Measurements from ENCODE around the gene LASP1. TPM values are rescaled to one million over a fixed set of nuclear protein-coding genes. Genes with fewer than 3 reads are reported as not detected.
A peak's percentile ranks its signal among the peaks of the same experiment; 100 is the strongest.

The LASP1 gene
- total and polyA plus RNA-seq, 2 of the 4 experiments (the other 2 are of a cell fraction), result 79.8 to 262 TPM

- TF ChIP-seq RCOR1 (IDR thresholded peaks at IDR 0.05; ENCODE audit: insufficient replicate concordance, low read length), result no peak
- no peak for TF ChIP-seq POLR2A (IDR thresholded peaks at IDR 0.05; ENCODE audit: low read depth, low read length)
These were observed 16.1 kb downstream of the LASP1 start (continued) for GRCh38 chr17:38885728-38886642.

GRCh38 chr17:38886643-38887010 lies 16.8 kb downstream of the LASP1 start:
- H3K4me1 ChIP-seq (ENCODE audit: control insufficient read depth, insufficient read depth, low read length), result peaks cover 37% of the 10 kb centered on the region
- no peak overlapping the region for H4K5ac ChIP-seq (ENCODE audit: low read depth, low read length)
- peak overlapping the region; percentile 1 for H2AK9ac ChIP-seq (replicated peaks; ENCODE audit: low read depth, low read length, poor library complexity)
- POLR2A ChIA-PET (ENCODE audit: unreplicated experiment), result no interaction called here
- CTCF ChIA-PET, result no interaction called here
- H2BK20ac ChIP-seq (ENCODE audit: low read depth, low read length), result no peak overlapping the region
- H4K91ac ChIP-seq (ENCODE audit: insufficient read depth, low read depth, low read length), result no peak overlapping the region
- no peak overlapping the region for H3K4me2 ChIP-seq (ENCODE audit: low read depth, low read length)
- H2BK5ac ChIP-seq (ENCODE audit: low read depth, low read length, poor library complexity, severe bottlenecking), result no peak overlapping the region
- no peak for ATAC-seq (ENCODE audit: low read depth)
- no peak overlapping the region for H3K56ac ChIP-seq (ENCODE audit: extremely low read depth, insufficient read depth, low read length)
- H4K20me1 ChIP-seq (ENCODE audit: insufficient read depth, low read length), result peaks cover 100% of the 10 kb centered on the region
- no peak overlapping the region for H2AK5ac ChIP-seq (ENCODE audit: low read depth, low read length)
- H3K27me3 ChIP-seq (ENCODE audit: control insufficient read depth, insufficient read depth, low read length), result no peaks in the 10 kb centered on the region
- no peak overlapping the region for H3K14ac ChIP-seq (replicated peaks; ENCODE audit: low read depth, low read length)
- H3K27ac ChIP-seq (ENCODE audit: insufficient read depth, low read length), result no peak overlapping the region
- H3K79me1 ChIP-seq (ENCODE audit: low read depth in 1 of 2, low read length in 2 of 2), result peaks cover 14 to 87% of the 10 kb centered on the region in 2 experiments; a peak in 3 of 4 replicates
- no peak overlapping the region for H2AFZ ChIP-seq (replicated peaks; ENCODE audit: low read length, poor library complexity)
- no peak for TF ChIP-seq POLR2A (IDR thresholded peaks at IDR 0.05; ENCODE audit: low read depth, low read length)
- no peak for TF ChIP-seq CHD1 (IDR thresholded peaks at IDR 0.05; ENCODE audit: low read depth, low read length)
- no peak for TF ChIP-seq USF2 (IDR thresholded peaks at IDR 0.05; ENCODE audit: low read depth, low read length)
- TF ChIP-seq, protein P1, sequence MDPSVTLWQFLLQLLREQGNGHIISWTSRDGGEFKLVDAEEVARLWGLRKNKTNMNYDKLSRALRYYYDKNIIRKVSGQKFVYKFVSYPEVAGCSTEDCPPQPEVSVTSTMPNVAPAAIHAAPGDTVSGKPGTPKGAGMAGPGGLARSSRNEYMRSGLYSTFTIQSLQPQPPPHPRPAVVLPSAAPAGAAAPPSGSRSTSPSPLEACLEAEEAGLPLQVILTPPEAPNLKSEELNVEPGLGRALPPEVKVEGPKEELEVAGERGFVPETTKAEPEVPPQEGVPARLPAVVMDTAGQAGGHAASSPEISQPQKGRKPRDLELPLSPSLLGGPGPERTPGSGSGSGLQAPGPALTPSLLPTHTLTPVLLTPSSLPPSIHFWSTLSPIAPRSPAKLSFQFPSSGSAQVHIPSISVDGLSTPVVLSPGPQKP (IDR thresholded peaks at IDR 0.05; ENCODE audit: borderline replicate concordance, low read depth, low read length), result no peak
- TF ChIP-seq RAD21 (IDR thresholded peaks at IDR 0.05; ENCODE audit: low read length), result no peak
- no peak for TF ChIP-seq FOS (IDR thresholded peaks at IDR 0.05; ENCODE audit: low read depth, low read length)
- TF ChIP-seq MAZ (IDR thresholded peaks at IDR 0.05; ENCODE audit: borderline replicate concordance, low read depth, low read length), result no peak
- no peak for TF ChIP-seq NFE2L2 (IDR thresholded peaks at IDR 0.05; ENCODE audit: low read depth, low read length)
- no peak for TF ChIP-seq CTCF (conservative IDR thresholded peaks at IDR 0.05; ENCODE audit: low read depth, low read length)
- peaks cover 77% of the 10 kb centered on the region for H3K36me3 ChIP-seq (ENCODE audit: control insufficient read depth, insufficient read depth, low read length)
- no peak overlapping the region for H3K18ac ChIP-seq (ENCODE audit: low read depth, low read length)
- H3K4ac ChIP-seq (ENCODE audit: low read depth, low read length), result no peak overlapping the region
- in situ Hi-C loops (cut with MboI; ENCODE audit: low sequenced_read_pairs) (no loop called here), intact Hi-C loops (cut with micrococcal nuclease) (no loop called here), dilution Hi-C loops (cut with HindIII; ENCODE audit: low sequenced_read_pairs, unreplicated experiment) (no loop called here)
- H3K4me3 ChIP-seq (ENCODE audit: insufficient read depth, low read depth, low read length), result no peak overlapping the region
- no CpG with 5 or more reads among the region's 8 CpGs for WGBS, 2 experiments (ENCODE audit: extremely low coverage in 2 of 2, insufficient read length in 1 of 2)
- H3K9ac ChIP-seq (ENCODE audit: low read depth, low read length), result no peak overlapping the region
- no peak overlapping the region for H2BK120ac ChIP-seq (ENCODE audit: low read depth, low read length)
- no peak overlapping the region for H4K8ac ChIP-seq (ENCODE audit: low read depth in 2 of 2, low read length in 2 of 2)
- DNase-seq, result no peak
- no peak overlapping the region for H2BK15ac ChIP-seq (ENCODE audit: low read depth, low read length)
- peaks cover 47% of the 10 kb centered on the region for H3K9me1 ChIP-seq (ENCODE audit: insufficient read depth, low read length)
- no peaks in the 10 kb centered on the region for H3K9me3 ChIP-seq (ENCODE audit: control insufficient read depth, insufficient read depth, low read length)
- BruUV-seq (replicated peaks), result no TSS peak
- H3K23ac ChIP-seq (ENCODE audit: low read depth, low read length), result 0 out of 2 replicates have a peak overlapping the region, but pooled peaks have one; percentile 43

Measured in IMR-90 (cell line).